Measurements from ENCODE around the gene MAML2. TPM values are rescaled to one million over a fixed set of nuclear protein-coding genes. Genes with fewer than 3 reads are reported as not detected.

Gene MAML2
- polyA plus RNA-seq, 10 donors: 4.5 to 8.9 (median 6.0) TPM

- no peak for DNase-seq
Observed at GRCh38 chr11:96044747-96045146, 298.2 kb downstream of the MAML2 start.

- no peak for DNase-seq
Observed at GRCh38 chr11:96044311-96044710, 298.7 kb downstream of the MAML2 start.

- peak in 1 of 3 donors; percentile 62 for DNase-seq
Observed at GRCh38 chr11:96043291-96043690, 299.7 kb downstream of the MAML2 start.

- DNase-seq: no peak
Observed at GRCh38 chr11:96038046-96038445, 304.9 kb downstream of the MAML2 start.

GRCh38 chr11:96037405-96037949 lies 305.5 kb downstream of the MAML2 start:
- no peak for DNase-seq

GRCh38 chr11:96036863-96037262 lies 306.1 kb downstream of the MAML2 start:
- DNase-seq: no peak

GRCh38 chr11:96035740-96036078 lies 307.3 kb downstream of the MAML2 start:
- no peak for DNase-seq

- DNase-seq: no peak
Observed at GRCh38 chr11:96035031-96035739, 307.8 kb downstream of the MAML2 start.

- peak; percentile 45 to 86 (median 77) for DNase-seq
Observed at GRCh38 chr11:96033599-96033998, 309.4 kb downstream of the MAML2 start.

GRCh38 chr11:96033095-96033494 lies 309.9 kb downstream of the MAML2 start:
- DNase-seq: no peak

GRCh38 chr11:96028746-96029145 lies 314.2 kb downstream of the MAML2 start:
- DNase-seq: no peak

GRCh38 chr11:96027021-96027420 lies 316.0 kb downstream of the MAML2 start:
- no peak for DNase-seq

- DNase-seq: no peak
Observed at GRCh38 chr11:96026310-96026709, 316.7 kb downstream of the MAML2 start.

GRCh38 chr11:96024666-96025065 lies 318.3 kb downstream of the MAML2 start:
- no peak for DNase-seq

GRCh38 chr11:96023275-96023674 lies 319.7 kb downstream of the MAML2 start:
- no peak for DNase-seq

- DNase-seq: no peak
Observed at GRCh38 chr11:96021901-96022650, 320.9 kb downstream of the MAML2 start.

GRCh38 chr11:96019810-96020747 lies 322.9 kb downstream of the MAML2 start:
- no peak for DNase-seq

GRCh38 chr11:96019281-96019680 lies 323.7 kb downstream of the MAML2 start:
- peak in 1 of 3 donors; percentile 60 for DNase-seq

GRCh38 chr11:96017856-96018255 lies 325.1 kb downstream of the MAML2 start:
- DNase-seq: no peak

- DNase-seq: no peak
Observed at GRCh38 chr11:96016978-96017502, 326.0 kb downstream of the MAML2 start.

GRCh38 chr11:96015906-96016565 lies 327.0 kb downstream of the MAML2 start:
- DNase-seq: no peak
